Measurements from ENCODE around the gene AKAP8L.

The AKAP8L gene, protein sequence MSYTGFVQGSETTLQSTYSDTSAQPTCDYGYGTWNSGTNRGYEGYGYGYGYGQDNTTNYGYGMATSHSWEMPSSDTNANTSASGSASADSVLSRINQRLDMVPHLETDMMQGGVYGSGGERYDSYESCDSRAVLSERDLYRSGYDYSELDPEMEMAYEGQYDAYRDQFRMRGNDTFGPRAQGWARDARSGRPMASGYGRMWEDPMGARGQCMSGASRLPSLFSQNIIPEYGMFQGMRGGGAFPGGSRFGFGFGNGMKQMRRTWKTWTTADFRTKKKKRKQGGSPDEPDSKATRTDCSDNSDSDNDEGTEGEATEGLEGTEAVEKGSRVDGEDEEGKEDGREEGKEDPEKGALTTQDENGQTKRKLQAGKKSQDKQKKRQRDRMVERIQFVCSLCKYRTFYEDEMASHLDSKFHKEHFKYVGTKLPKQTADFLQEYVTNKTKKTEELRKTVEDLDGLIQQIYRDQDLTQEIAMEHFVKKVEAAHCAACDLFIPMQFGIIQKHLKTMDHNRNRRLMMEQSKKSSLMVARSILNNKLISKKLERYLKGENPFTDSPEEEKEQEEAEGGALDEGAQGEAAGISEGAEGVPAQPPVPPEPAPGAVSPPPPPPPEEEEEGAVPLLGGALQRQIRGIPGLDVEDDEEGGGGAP

DNA sequence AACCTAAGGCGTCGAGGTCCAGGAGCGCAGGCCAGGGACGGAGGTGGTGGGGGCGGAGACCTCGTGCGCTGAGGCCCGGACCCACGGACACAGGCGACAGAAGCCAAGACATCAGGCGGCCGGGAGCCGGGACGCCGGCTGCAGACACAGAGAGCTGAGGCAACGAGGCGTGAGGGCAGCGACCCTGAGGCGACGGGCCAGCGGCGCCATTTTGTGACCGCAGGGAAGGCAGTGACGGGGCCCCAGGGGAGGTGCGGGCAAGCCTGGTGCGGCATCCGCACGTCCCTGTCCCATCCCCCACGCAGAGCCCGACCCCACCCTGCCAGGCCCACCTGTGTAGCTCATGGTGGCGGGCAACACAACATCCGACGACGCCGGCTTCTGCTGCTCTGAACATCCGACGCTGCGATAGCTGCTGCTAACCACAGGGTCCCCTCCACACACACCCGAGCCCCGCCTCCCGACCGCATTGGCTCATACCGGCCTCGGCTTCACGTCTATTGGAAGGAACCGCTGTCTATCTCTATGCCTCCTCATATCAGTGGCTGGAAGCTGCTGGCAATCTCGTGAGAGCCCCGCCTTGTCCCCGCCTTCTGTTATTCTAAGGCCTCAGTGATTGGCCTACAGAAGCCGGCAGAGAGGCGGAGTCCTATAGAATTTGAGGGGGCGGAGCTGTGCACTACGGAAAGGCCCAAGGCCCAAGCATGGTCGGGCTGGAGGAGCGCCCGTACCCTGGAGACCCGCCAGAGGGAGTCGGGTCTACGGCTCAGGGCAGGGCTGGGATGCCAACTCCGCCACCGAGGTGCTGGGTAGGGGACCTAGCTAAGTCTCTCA is at the start of gene AKAP8L:
AKAP8L (minus strand) TSS at position 410 of the 834 bp plus-strand sequence; CDS start at position 345, 65 bp downstream.
- peaks cover 46% of the 10 kb centered on the region for H3K4me1 Mint-ChIP-seq (ENCODE audit: low read depth)
- H3K36me3 Mint-ChIP-seq (ENCODE audit: low read depth), result peaks cover 67% of the 10 kb centered on the region
- intact Hi-C loops (cut with micrococcal nuclease), result loop anchor here (1.0 to 5.0 kb wide), 4 partner anchors 14 to 291 kb away; partner anchors contain the start of gene AKAP8
- peaks cover 7% of the 10 kb centered on the region for H3K9me3 Mint-ChIP-seq
- H3K27me3 Mint-ChIP-seq, result no peaks in the 10 kb centered on the region
- peak within 1 kb of the TSS; percentile 98 for H3K27ac Mint-ChIP-seq
- peak within 1 kb of the TSS; percentile 100 for H3K4me3 Mint-ChIP-seq

DNA sequence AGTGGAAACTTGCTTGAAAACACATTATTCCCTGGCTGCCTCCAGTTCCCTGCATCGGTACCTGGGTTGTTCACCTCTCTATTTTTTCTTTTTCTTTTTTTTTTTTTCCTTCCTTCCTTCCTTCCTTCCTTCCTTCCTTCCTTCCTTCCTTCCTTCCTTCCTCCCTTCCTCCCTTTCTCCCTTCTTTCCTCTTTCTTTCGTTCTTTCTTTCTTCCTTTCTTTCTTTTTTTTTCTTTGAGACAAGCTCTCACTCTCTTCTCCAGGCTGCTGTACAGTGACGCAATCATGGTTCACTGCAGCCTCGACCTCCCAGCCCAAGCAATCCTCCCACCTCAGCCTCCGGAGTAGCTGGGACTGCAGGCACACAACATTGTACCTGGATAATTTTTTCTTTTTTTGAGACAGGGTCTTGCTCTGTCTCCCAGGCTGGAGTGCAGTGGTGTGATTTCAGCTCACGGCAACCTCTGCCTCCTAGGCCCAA is 49.0 kb upstream of the AKAP8L start:
- Mint-ChIP-seq H3K27ac (peak overlapping the region; percentile 18), H3K27me3 (peaks cover 41% of the 10 kb centered on the region), H3K4me1 (ENCODE audit: low read depth) (peaks cover 52% of the 10 kb centered on the region), H3K9me3 (no peaks in the 10 kb centered on the region), H3K36me3 (ENCODE audit: low read depth) (no peaks in the 10 kb centered on the region), H3K4me3 (no peak overlapping the region)
- intact Hi-C loops (cut with micrococcal nuclease), result no loop called here

DNA sequence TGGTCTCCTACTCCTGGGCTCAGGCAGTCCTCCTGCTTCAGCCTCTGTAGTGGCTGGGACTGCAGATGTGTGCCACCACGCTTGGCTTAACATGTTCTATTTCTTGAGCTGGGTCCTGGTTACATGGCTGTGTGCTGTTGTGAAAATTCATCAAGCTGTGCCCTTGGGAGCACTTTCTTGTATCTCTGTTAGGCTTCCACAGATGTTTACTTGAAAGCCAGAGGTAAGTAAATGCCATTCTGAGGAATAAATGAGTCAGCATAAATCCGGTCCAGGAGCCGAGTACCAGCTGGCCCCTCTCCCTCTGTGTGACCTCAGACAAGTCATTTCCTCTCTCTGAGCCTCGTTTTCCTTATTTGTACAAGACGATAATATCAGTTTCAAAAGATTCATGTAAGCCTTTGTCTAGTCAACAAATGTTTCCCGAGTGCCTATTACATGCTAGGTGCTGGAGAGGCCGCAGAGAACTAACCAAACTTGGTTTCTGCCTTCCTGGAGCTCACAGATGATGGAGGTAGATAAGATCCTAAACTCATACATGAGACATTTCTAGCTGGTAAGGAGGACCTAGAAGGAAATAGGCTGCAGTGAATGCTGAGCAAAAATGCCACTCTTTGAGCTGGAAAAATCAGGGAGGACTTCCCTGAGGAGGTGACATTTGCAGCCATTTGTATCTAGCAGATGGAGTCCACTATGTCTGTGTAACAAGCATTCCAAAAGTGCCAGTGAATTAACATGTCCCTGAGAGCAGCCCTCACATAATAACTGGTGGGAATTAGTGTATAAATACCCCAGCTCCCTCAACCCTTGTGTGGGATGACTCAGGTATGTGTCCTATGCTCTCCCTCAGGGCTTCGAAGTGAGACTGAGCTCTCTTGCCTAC is 48.3 kb upstream of the AKAP8L start:
- Mint-ChIP-seq H3K4me1 (ENCODE audit: low read depth) (peaks cover 52% of the 10 kb centered on the region), H3K27ac (no peak overlapping the region), H3K36me3 (ENCODE audit: low read depth) (no peaks in the 10 kb centered on the region), H3K9me3 (no peaks in the 10 kb centered on the region), H3K27me3 (peaks cover 41% of the 10 kb centered on the region), H3K4me3 (no peak overlapping the region)
- intact Hi-C loops (cut with micrococcal nuclease), result no loop called here

DNA sequence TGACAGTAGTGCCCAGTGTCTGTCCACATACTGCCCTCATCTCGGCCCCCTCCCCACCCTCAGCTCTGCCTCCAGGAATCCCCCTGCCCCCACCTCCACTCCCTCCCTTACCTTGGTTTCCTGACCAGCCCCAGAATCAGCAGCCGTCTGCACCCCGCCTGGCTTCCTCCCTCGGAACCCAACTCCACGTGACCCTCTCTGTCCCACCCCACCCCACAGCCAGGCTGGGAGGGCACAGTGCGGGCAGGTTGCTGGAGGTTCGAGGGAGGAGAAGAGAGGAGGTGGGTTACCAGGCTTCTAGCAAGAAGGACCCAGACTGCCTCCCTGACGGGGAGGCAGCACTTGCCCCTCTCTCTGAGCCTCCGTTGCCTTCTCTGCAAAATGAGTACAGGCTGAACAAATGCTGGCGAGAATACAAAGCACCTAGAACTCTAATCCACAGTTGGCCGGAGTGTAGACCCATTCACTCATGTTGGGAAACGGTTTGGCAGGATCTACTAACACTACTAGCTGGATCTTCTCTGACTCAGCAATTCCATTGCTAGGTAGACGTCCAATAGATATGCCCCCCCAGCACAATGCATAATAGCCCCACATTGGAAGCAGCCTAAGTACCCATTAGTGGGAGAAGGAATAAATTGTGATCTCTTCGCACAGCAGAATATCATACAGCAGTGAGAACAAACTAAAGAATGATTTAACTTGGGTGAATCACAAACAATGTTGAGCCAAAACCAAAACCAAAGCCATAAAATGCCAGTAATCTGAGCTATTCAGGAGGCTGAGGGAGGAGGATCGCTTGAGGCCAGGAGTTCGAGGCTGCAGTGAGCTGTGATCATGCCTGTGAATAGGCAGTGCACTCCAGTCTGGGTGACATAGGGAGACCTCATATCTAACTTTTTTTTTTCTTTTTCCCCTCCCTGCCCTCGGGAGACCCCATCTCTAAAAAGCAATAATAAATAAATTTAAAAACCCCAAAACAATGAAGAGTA is 45.9 kb upstream of the AKAP8L start, which contains the start of gene RASAL3:
RASAL3 (minus strand) TSS at position 151 of the 992 bp plus-strand sequence. CDS start 186 bp downstream, outside the sequence.
- Mint-ChIP-seq H3K4me3 (peak within 1 kb of the TSS; percentile 83), H3K4me1 (ENCODE audit: low read depth) (peaks cover 45% of the 10 kb centered on the region), H3K27ac (peak within 1 kb of the TSS; percentile 90), H3K9me3 (no peaks in the 10 kb centered on the region), H3K36me3 (ENCODE audit: low read depth) (peaks cover 18% of the 10 kb centered on the region), H3K27me3 (peaks cover 20% of the 10 kb centered on the region)
- intact Hi-C loops (cut with micrococcal nuclease), result no loop called here

DNA sequence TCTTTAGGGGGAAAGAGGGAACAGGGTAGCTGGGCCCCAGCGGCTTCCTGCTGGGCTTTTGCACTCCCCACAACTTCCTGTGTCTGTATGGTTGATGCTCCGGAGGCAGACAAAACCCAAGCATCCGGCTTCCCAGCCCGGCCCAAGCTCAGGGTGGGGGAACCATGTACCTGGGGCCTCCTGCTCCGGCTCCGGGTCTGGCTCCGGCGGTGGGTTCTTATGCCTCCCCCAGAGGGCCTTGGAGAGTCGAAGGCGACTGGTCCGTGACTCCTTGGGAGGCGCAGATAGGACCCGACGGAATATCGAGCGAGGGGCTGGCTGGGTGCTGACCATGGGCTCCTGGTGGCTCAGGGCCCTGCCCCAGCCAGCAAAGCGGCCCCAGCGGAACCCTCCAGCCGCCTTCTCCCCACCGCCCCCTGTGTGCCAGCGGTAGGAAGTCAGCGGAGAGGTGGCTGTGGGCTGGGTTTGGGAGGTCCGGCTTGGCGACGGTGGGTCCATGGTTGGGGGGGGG is 45.1 kb upstream of the AKAP8L start:
- peaks cover 20% of the 10 kb centered on the region for H3K36me3 Mint-ChIP-seq (ENCODE audit: low read depth)
- H3K27me3 Mint-ChIP-seq, result peaks cover 12% of the 10 kb centered on the region
- intact Hi-C loops (cut with micrococcal nuclease), result no loop called here
- H3K27ac Mint-ChIP-seq, result peak overlapping the region; percentile 90
- no peaks in the 10 kb centered on the region for H3K9me3 Mint-ChIP-seq
- peaks cover 37% of the 10 kb centered on the region for H3K4me1 Mint-ChIP-seq (ENCODE audit: low read depth)
- peak overlapping the region; percentile 83 for H3K4me3 Mint-ChIP-seq

DNA sequence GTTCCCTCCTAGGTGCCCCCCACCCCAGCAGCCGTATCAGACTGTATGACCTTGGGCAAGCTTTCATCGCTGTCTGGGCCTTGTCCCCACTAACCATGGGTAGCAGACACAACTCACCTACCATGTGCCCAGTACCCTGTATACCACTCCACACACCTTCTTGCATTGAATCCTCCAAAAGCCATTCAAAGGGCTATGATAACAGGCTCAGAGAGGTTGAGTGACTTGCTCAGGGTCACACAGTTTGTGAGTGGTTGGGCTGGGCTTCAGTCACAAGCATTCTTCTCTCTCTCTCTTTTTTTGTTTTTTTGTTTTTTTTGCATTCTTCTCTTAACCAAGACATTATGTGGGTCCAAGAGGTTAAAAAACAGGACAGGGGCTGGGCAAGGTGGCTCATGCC is 42.9 kb upstream of the AKAP8L start:
- Mint-ChIP-seq H3K9me3 (no peaks in the 10 kb centered on the region), H3K27ac (no peak overlapping the region), H3K27me3 (no peaks in the 10 kb centered on the region), H3K4me1 (ENCODE audit: low read depth) (peaks cover 20% of the 10 kb centered on the region), H3K4me3 (no peak overlapping the region), H3K36me3 (ENCODE audit: low read depth) (peaks cover 36% of the 10 kb centered on the region)
- intact Hi-C loops (cut with micrococcal nuclease), result no loop called here

DNA sequence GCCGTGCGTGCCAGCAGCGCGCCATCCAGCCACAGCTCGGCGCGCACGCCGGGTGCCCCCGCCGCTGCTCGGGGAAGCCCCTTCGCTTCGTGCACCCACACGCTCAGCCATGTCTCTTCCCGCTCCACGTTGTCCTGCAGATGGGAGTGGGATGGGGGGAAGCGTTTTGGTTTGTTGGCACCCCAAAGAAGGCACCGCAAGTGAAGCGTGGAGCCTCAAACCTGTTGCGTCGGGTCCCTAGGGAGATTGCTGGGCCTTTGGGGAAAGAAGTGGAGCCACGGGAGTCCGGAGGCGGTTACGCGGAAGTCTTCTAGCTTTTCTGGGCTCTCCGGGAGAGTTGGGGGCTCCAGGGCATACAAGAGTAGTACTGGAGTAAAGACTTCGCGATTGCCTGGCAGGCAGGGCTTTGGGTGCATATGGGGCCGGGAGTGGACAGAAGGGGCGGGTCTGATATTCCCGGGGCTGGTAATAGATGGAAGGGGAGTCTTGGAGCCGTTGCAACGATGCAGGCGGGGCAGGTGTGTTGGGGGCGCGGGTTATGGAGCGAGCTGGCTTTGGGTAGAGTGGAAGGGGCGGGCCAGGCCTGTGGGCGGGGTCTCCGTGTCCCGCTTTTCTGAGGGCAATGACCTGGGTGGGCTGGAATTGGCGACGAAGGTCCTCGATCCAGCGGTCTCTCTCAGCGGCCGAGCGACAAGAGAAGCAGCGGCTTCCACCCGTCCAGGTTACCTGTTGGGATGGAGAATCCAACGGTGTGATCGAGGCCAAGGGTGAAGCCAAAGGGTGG is 39.1 kb upstream of the AKAP8L start:
- Mint-ChIP-seq H3K4me3 (no peak overlapping the region), H3K36me3 (ENCODE audit: low read depth) (peaks cover 74% of the 10 kb centered on the region), H3K27me3 (no peaks in the 10 kb centered on the region), H3K27ac (no peak overlapping the region), H3K9me3 (no peaks in the 10 kb centered on the region), H3K4me1 (ENCODE audit: low read depth) (no peaks in the 10 kb centered on the region)
- intact Hi-C loops (cut with micrococcal nuclease), result no loop called here

DNA sequence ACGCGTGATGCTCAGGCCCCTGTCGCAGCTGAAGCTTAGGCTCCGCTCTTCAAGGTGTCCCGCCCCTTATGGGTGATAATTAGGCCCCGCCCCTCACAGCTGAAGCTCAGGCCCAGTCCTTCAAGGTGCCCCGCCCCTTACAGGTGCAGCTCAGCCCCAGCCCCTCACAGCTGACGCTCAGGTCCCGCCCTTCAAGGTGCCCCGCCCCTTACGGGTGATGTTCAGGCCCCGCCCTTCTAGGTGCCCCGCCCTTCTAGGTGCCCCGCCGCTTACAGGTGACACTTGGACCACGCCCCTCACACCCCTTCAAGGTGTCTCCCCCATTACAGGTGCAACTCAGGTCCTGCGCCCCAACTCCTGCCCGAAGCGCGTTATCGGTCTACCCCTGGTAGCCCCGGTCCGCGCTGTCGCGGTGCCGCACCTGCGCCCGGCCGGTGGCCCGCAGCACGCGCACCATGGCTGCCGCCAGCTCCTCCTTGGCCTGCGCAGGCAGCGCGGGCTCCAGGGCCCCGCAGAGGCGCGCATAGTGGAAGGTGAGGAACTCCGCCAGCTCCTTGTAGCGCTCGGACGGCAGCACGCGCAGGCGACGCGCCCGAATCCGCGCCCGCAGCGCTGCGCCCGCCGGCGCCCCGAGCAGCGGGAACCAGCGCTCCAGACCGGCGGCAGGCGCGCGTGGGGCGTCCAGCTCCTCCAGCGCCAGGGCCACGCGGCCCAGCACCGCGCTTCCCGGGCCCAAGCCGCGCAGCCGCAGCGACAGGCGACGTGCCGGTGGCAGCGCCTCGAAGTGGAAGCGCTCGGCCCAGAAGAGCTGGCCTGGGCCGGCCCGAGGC is 38.3 kb upstream of the AKAP8L start:
- H3K4me1 Mint-ChIP-seq (ENCODE audit: low read depth), result no peaks in the 10 kb centered on the region
- peaks cover 82% of the 10 kb centered on the region for H3K36me3 Mint-ChIP-seq (ENCODE audit: low read depth)
- no peak overlapping the region for H3K27ac Mint-ChIP-seq

DNA sequence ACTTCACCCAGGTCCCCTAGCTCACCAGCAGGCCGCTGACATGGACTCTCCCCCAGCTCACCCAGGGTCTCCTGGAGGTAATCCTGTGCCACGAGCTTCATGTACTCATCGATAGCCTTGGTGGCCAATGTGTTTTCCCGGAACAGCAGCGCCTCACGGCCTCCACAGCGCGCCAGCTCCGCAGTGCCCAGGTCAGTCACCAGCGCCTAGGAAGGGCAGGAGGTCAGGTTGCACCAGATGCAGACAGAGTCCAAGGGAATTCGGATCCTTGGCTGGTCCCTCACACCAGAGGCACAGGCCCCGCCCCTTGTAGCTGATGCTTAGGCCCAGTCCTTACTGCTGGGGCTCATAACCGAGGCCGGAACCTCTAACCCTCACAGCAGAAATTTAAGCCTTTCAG is 37.7 kb upstream of the AKAP8L start:
- Mint-ChIP-seq H3K27me3 (no peaks in the 10 kb centered on the region), H3K36me3 (ENCODE audit: low read depth) (peaks cover 80% of the 10 kb centered on the region), H3K4me3 (no peak overlapping the region), H3K9me3 (no peaks in the 10 kb centered on the region), H3K4me1 (ENCODE audit: low read depth) (no peaks in the 10 kb centered on the region), H3K27ac (no peak overlapping the region)
- intact Hi-C loops (cut with micrococcal nuclease), result no loop called here

More for the DNA sequence above, 38.3 kb upstream of the AKAP8L start:
- H3K9me3 Mint-ChIP-seq, result no peaks in the 10 kb centered on the region
- intact Hi-C loops (cut with micrococcal nuclease), result no loop called here
- no peak overlapping the region for H3K4me3 Mint-ChIP-seq
- no peaks in the 10 kb centered on the region for H3K27me3 Mint-ChIP-seq

DNA sequence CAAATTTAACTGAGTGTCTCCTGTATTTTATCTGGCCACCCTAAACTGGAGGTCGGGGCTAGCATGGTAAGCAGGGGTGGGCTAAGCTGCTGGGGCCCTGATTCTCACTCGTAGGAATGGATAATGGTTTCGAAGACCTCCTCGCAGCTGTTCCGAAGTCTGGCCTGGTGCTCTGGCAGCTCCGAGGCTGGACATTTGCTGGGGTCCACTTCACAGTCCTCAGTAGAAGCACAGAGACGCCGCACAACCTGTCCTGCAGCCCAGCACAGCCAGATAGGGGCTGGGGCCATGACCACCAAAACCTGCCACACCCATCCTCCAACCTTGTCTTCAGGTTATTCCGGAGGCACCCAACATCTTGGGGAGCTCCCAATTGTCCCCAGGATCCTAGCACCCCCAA is 37.2 kb upstream of the AKAP8L start:
- Mint-ChIP-seq H3K27ac (no peak overlapping the region), H3K36me3 (ENCODE audit: low read depth) (peaks cover 75% of the 10 kb centered on the region), H3K9me3 (no peaks in the 10 kb centered on the region), H3K27me3 (no peaks in the 10 kb centered on the region), H3K4me3 (no peak overlapping the region), H3K4me1 (ENCODE audit: low read depth) (no peaks in the 10 kb centered on the region)
- intact Hi-C loops (cut with micrococcal nuclease), result no loop called here
